CD4-positive, alpha-beta T cell treated with Interleukin-15 for 4 hours (primary cell): ENCODE data around the gene ANKRD23.
A peak's percentile ranks its signal among the peaks of the same experiment; 100 is the strongest.
"Not testable (repeated sequence)": the region's sequence is repeated elsewhere in the genome, so short reads cannot be mapped to it uniquely, and the experiment has no call there.

Source experiments
- DNase-seq: peaks from one replicate; pipeline ENCODE4 v3.0.0-alpha.2; 2020; ENCODE audit warnings: low spot score

ANKRD23 gene

GRCh38 chr2:96863575-96864342 lies 19.9 kb upstream of the ANKRD23 start:
- DNase-seq, result no peak

- not testable (repeated sequence) for DNase-seq
Measured at GRCh38 chr2:96863056-96863455, 19.2 kb upstream of the ANKRD23 start.

GRCh38 chr2:96861074-96861473 lies 17.3 kb upstream of the ANKRD23 start:
- DNase-seq, result no peak

GRCh38 chr2:96860065-96861029 lies 16.5 kb upstream of the ANKRD23 start:
- DNase-seq, result peak; percentile 23

GRCh38 chr2:96859681-96860064 lies 15.9 kb upstream of the ANKRD23 start:
- no peak for DNase-seq

GRCh38 chr2:96859099-96859649 lies 15.4 kb upstream of the ANKRD23 start:
- no peak for DNase-seq

- peak; percentile 99 for DNase-seq
Measured at GRCh38 chr2:96857667-96858372, 14.0 kb upstream of the ANKRD23 start, which contains the start of gene ANKRD39. TSS of gene ANKRD39 (minus strand) at chr2:96858016. CDS start at chr2:96857987, 29 bp downstream.

GRCh38 chr2:96856776-96857666 lies 13.2 kb upstream of the ANKRD23 start:
- peak; percentile 24 for DNase-seq

GRCh38 chr2:96853321-96853720 lies 9.5 kb upstream of the ANKRD23 start:
- DNase-seq, result no peak

GRCh38 chr2:96852667-96853066 lies 8.8 kb upstream of the ANKRD23 start:
- DNase-seq, result no peak

GRCh38 chr2:96848264-96848663 lies 4.4 kb upstream of the ANKRD23 start:
- no peak for DNase-seq

GRCh38 chr2:96847586-96847985 lies 3.8 kb upstream of the ANKRD23 start:
- DNase-seq, result no peak

- DNase-seq, result no peak
Measured at GRCh38 chr2:96846825-96847224, 3.0 kb upstream of the ANKRD23 start.

- no peak for DNase-seq
Measured at GRCh38 chr2:96844405-96844808, 586 bp upstream of the ANKRD23 start.

GRCh38 chr2:96842600-96842999 lies 1.2 kb downstream of the ANKRD23 start:
- DNase-seq, result no peak

- DNase-seq, result no peak
Measured at GRCh38 chr2:96841701-96842495, 1.9 kb downstream of the ANKRD23 start.

GRCh38 chr2:96839875-96840850 lies 3.7 kb downstream of the ANKRD23 start:
- DNase-seq, result no peak

GRCh38 chr2:96839293-96839874 lies 4.4 kb downstream of the ANKRD23 start:
- DNase-seq, result peak; percentile 75
